Measurements from ENCODE around the gene ICE1.

DNA sequence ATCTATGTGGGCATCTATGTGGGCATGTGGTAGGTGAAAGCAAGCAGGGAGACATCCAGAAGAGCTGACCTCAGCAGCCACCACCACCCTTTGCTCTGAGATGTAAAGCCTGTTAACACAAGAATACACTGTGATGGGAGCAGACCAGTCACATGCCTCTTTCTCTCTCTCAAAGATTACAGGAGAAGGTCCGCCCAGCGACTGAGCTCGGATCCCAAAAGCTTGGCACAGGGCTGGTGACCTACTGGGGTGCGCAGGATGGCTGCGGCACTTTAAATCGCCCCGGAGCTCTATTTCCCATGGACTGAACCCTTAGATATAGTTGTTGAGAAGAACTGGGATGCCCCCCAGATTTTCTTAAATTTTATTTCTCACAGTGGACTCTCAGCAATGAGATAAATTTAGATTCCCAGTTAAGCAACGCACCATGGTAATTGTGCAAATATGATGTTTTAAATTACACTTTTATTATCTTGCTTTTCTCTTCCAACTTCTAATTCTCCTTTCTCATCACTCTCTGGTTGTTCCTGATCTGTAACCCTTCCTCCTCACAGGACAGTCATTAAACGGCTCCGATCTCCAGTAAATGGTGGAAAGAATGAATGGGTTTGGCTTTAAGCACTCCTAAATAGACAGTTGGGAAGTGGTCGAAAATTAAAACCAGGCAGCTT is 37.7 kb upstream of the ICE1 start:
- TF ChIP-seq, protein P1, sequence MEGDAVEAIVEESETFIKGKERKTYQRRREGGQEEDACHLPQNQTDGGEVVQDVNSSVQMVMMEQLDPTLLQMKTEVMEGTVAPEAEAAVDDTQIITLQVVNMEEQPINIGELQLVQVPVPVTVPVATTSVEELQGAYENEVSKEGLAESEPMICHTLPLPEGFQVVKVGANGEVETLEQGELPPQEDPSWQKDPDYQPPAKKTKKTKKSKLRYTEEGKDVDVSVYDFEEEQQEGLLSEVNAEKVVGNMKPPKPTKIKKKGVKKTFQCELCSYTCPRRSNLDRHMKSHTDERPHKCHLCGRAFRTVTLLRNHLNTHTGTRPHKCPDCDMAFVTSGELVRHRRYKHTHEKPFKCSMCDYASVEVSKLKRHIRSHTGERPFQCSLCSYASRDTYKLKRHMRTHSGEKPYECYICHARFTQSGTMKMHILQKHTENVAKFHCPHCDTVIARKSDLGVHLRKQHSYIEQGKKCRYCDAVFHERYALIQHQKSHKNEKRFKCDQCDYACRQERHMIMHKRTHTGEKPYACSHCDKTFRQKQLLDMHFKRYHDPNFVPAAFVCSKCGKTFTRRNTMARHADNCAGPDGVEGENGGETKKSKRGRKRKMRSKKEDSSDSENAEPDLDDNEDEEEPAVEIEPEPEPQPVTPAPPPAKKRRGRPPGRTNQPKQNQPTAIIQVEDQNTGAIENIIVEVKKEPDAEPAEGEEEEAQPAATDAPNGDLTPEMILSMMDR (IDR thresholded peaks at IDR 0.05; ENCODE audit: low read length) = no peak
- TF ChIP-seq EZH2 (optimal IDR thresholded peaks at IDR 0.05; ENCODE audit: low read depth, low read length) = no peak

All from MM.1S (cell line).